HL-60/S4 treated with retinoic acid at 250 ng/mL for 4 days and 3 days (cell line): ENCODE measurements around the gene ZNF100.
"Not testable (repeated sequence)": the region's sequence is repeated elsewhere in the genome, so short reads cannot be mapped to it uniquely, and the experiment has no call there.

Source experiments
- in situ Hi-C: fragments of 300-500 bp; cut with MboI; formaldehyde crosslinking; loops from 2 replicates; pipeline ENCODE4 v1.7.0; 2022; ENCODE audit warnings: low sequenced_read_pairs

Gene ZNF100

GRCh38 chr19:21767065-21767800, at the start of gene ZNF100:
Gene ZNF100 (minus strand): TSS chr19:21767579. CDS start chr19:21767429, 150 bp downstream.
- in situ Hi-C loops, result no loop called here

GRCh38 chr19:21812448-21812847, 45.1 kb upstream of the ZNF100 start:
- in situ Hi-C loops, result no loop called here

- in situ Hi-C loops, result not testable (repeated sequence)
Observed at GRCh38 chr19:21808400-21809000, 41.1 kb upstream of the ZNF100 start.

- in situ Hi-C loops, result no loop called here
Observed at GRCh38 chr19:21789466-21790085, 22.2 kb upstream of the ZNF100 start.

GRCh38 chr19:21786936-21787335, 19.6 kb upstream of the ZNF100 start:
- in situ Hi-C loops, result no loop called here

- in situ Hi-C loops, result not testable (repeated sequence)
Observed at GRCh38 chr19:21775792-21776191, 8.4 kb upstream of the ZNF100 start.

- in situ Hi-C loops, result not testable (repeated sequence)
Observed at GRCh38 chr19:21766705-21767064, 694 bp downstream of the ZNF100 start.

- in situ Hi-C loops, result no loop called here
Observed at GRCh38 chr19:21765151-21765550, 2.2 kb downstream of the ZNF100 start.

- in situ Hi-C loops, result not testable (repeated sequence)
Observed at GRCh38 chr19:21761547-21761946, 5.8 kb downstream of the ZNF100 start.

GRCh38 chr19:21758296-21758695, 9.1 kb downstream of the ZNF100 start:
- in situ Hi-C loops, result no loop called here

GRCh38 chr19:21755555-21755954, 11.8 kb downstream of the ZNF100 start:
- in situ Hi-C loops, result not testable (repeated sequence)

GRCh38 chr19:21751384-21751783, 16.0 kb downstream of the ZNF100 start:
- in situ Hi-C loops, result no loop called here

GRCh38 chr19:21750586-21751128, 16.7 kb downstream of the ZNF100 start:
- in situ Hi-C loops, result no loop called here

- in situ Hi-C loops, result no loop called here
Observed at GRCh38 chr19:21749090-21749489, 18.3 kb downstream of the ZNF100 start.

- in situ Hi-C loops, result no loop called here
Observed at GRCh38 chr19:21748088-21748487, 19.3 kb downstream of the ZNF100 start.

GRCh38 chr19:21740559-21740958, 26.8 kb downstream of the ZNF100 start:
- in situ Hi-C loops, result no loop called here

GRCh38 chr19:21726942-21727747, 40.2 kb downstream of the ZNF100 start:
- in situ Hi-C loops, result not testable (repeated sequence)

GRCh38 chr19:21713761-21714160, 53.6 kb downstream of the ZNF100 start:
- in situ Hi-C loops, result no loop called here

GRCh38 chr19:21709464-21709863, 57.9 kb downstream of the ZNF100 start:
- in situ Hi-C loops, result no loop called here

GRCh38 chr19:21707878-21708277, 59.5 kb downstream of the ZNF100 start:
- in situ Hi-C loops, result not testable (repeated sequence)

GRCh38 chr19:21707065-21707464, 60.3 kb downstream of the ZNF100 start:
- in situ Hi-C loops, result no loop called here
